Sigmoid colon (tissue), 4 donors: ENCODE results near the gene TCF3.

Experiments
- POLR2A ChIP-seq, 2 donors: fragments of 450-650 bp; IDR thresholded peaks; one replicate each; pipeline ENCODE4 v1.6.1; 2016; ENCODE audit warnings: antibody characterized with exemption in 2 of 2, mild to moderate bottlenecking in 2 of 2, moderate library complexity in 2 of 2
- POLR2AphosphoS5 ChIP-seq, 4 donors: sonication (generic); formaldehyde crosslinking; IDR thresholded peaks; one replicate each; pipeline ENCODE4 v1.6.1; 2017; ENCODE audit warnings: antibody characterized with exemption in 4 of 4
- TF ChIP-seq, protein P1 (sequence below), 4 experiments: fragments of 450-650 bp in 3 of 4; fragments of 200-600 bp in 1 of 4; IDR thresholded peaks; one replicate each; pipeline ENCODE4 v1.5.1; 2016 to 2019; ENCODE audit warnings: antibody characterized with exemption in 4 of 4, mild to moderate bottlenecking in 3 of 4, moderate library complexity in 2 of 4

DNA sequence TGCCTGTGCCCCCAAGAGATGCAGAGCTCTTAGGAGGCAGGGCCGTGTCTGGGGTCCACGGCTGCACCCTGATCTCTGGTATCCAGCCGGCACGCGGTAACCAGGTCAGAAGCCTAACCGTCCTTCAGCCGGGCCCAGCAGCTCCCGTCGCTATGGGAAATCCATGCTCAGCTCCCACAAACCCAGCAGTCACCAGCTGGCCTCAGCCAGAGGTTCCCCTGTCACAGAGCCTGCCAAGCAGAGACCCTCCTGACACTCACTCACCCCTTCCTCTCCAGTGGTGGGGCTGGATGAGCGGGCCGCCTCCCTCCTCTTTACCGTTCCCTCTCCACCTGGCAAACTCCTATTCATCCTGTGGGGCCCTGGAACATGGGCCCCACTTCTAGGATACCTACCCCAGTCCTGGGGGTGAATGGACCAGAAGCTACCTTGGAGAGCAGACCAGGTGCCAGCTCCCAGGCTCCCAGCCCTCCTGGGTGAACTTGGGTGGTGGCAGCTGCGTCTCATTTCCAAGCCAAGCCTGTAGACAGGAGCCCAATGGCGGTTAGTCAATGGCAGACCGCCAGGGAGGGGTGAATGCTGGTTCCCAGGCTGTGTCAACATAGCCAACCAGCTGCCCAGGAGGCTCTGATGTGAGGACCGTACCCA lies 21.4 kb upstream of the TCF3 start:
- TF ChIP-seq POLR2A (IDR thresholded peaks at IDR 0.05) (no peak), POLR2AphosphoS5 (IDR thresholded peaks at IDR 0.05) (no peak)
- TF ChIP-seq, protein P1, sequence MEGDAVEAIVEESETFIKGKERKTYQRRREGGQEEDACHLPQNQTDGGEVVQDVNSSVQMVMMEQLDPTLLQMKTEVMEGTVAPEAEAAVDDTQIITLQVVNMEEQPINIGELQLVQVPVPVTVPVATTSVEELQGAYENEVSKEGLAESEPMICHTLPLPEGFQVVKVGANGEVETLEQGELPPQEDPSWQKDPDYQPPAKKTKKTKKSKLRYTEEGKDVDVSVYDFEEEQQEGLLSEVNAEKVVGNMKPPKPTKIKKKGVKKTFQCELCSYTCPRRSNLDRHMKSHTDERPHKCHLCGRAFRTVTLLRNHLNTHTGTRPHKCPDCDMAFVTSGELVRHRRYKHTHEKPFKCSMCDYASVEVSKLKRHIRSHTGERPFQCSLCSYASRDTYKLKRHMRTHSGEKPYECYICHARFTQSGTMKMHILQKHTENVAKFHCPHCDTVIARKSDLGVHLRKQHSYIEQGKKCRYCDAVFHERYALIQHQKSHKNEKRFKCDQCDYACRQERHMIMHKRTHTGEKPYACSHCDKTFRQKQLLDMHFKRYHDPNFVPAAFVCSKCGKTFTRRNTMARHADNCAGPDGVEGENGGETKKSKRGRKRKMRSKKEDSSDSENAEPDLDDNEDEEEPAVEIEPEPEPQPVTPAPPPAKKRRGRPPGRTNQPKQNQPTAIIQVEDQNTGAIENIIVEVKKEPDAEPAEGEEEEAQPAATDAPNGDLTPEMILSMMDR (IDR thresholded peaks at IDR 0.05) = no peak
